ENCODE measurements around the gene SAMD11.
"Not testable (repeated sequence)": the region's sequence is repeated elsewhere in the genome, so short reads cannot be mapped to it uniquely, and the experiment has no call there.

Gene SAMD11, protein sequence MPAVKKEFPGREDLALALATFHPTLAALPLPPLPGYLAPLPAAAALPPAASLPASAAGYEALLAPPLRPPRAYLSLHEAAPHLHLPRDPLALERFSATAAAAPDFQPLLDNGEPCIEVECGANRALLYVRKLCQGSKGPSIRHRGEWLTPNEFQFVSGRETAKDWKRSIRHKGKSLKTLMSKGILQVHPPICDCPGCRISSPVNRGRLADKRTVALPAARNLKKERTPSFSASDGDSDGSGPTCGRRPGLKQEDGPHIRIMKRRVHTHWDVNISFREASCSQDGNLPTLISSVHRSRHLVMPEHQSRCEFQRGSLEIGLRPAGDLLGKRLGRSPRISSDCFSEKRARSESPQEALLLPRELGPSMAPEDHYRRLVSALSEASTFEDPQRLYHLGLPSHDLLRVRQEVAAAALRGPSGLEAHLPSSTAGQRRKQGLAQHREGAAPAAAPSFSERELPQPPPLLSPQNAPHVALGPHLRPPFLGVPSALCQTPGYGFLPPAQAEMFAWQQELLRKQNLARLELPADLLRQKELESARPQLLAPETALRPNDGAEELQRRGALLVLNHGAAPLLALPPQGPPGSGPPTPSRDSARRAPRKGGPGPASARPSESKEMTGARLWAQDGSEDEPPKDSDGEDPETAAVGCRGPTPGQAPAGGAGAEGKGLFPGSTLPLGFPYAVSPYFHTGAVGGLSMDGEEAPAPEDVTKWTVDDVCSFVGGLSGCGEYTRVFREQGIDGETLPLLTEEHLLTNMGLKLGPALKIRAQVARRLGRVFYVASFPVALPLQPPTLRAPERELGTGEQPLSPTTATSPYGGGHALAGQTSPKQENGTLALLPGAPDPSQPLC

DNA sequence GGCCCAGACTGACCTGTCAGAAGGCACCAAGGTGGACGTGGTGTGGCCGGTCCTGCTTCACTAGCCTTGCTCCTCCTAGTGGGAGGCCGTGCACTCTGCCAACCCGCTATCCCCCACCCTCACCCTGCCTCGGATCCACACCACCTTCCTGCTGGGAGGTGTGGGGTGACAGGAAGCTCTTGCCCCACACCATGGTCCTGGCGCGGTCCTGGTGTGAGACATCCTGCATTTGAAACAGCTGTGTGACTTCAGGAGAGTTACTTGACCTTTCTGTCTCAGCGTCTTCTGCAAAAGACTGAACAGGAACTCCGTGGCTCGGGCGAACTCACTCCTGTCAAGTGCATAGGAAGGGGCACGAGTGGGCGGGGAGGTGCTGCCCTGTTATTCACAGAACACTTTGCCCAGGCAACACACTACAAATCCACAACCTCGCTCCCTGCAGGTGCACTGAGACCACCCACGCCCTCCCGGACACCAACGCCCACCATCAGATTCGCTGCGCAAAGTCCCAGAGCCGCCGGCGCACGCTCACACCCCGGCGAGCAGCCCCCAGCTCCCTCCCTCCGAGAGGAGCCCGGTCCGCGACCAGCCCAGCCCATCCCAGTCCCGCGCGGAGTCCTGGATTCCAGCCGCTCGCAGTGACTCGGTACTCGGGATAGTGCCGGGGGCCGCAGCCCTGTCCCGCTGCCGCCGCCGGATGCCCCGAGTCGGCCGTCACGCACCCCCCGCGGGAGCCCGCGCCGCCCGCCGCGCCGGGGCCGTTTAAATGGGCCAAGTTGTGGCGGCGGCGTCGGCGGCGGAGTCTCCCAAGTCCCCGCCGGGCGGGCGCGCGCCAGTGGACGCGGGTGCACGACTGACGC is at the start of gene SAMD11:
Gene SAMD11 (plus strand): TSS at position 793 of the 860 bp plus-strand sequence. CDS start 509 bp downstream, outside the sequence.
- peak; percentile 42 to 50 for DNase-seq

DNA sequence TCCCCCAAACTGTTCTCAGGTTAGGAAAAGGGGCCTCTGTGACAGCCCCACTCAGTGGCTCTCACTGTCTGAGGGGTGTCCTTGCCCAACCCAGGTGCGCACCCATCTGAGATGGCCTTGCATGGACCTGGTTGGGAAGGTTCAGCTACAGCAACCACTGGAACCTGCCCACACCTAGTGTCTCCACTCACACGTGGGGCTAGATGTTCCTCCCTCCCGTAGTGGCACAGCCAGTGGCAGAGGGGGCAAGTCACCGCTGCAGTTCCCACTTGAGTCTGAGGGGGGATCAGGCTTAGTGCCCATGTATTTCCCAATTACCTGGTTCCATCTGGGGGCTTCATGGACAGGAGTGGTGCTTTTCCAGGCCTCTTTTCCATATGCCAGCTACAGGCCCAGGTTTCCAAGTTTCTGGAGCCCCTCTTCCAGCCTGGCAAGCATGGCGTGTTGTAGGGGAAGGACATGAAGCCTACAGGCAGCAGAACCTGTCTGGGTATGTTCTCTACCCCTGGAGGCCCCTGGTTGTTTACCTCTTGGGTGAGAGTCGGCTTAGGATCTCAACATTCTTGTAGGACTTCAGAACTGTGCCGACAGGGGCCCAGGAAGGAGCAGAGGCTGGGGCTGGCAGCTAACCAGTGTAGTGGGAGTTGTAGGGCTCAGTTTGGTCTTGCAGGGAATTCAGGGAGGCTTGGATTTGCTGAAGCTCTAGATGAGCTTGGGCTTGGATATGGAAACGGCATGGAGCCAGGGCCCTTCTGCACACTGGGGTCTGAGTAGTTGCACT is 47.1 kb upstream of the SAMD11 start:
- not testable (repeated sequence) for DNase-seq

DNA sequence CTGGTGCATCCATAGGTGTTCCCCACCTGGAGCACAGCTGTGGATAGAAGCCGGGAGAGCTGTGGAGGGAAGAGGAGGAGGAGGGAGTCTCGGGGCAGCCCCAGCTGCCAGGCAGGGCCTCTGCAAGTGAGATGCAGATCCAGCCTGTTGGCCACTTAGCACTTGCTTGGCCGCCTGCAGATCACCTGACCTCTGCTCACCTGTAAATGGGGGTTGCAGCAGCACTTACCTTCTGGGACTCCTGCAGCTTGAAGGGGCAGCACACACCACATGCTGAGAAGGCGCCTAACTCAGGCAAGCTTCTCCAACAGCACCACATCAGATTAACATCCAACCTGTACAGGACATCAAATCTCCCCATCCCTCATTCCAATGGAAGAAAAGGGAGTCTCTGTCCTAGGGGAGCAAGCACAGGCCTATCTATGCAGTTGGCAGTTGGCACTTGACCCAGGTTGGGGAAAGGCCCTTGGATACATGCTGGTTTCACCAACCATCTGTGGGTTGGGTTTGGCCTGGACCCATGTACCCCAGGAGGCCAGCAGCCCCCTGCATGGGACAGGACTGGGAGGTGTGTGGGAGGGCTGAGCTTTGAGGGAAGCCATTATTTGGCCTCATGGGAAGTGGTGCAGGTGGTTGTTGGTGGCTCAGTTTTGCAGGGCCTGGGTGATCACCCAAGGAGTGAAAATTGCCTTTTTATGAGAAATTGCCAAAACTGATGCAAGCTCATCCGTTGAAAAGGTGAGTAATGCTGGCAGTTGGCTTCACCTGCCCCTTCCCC is 46.3 kb upstream of the SAMD11 start:
- not testable (repeated sequence) for DNase-seq

DNA sequence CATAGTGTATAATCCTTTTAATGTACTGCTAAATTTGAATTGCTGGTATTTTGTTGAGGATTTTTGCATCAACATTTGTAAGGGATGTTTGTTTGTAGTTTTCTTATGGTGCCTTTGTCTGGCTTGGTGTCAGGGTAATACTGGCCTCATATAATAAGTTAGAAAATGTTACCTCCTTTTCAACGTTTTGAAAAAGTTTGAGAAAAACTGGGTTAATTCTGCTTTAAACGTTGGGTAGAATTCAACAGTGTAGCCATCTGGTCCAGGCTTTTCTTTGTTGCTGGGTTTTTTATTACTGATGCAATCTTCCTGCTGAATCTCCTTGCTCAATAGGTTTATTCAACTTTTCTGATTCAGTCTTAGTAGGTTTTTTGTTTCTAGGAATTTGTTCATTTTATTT is 43.2 kb upstream of the SAMD11 start:
- not testable (repeated sequence) for DNase-seq

DNA sequence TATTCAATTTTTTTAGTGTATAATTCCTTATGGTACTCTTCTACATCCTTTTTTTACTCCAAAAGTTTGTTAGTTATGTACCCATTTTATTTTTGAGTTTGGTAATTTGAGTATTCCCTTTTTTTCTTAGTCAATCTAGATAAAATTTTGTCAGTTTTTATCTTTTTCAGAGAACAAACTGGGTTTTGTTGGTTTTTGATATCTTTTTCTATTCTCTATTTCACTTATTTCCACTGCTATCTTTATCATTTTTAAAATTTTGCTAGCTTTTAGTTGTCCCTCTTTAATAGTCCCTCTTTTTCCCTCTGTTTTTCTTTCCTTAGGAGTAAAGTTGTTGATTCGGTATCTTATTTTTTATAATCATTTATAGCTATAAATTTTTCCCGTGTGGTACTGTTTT is 42.8 kb upstream of the SAMD11 start:
- not testable (repeated sequence) for DNase-seq

DNA sequence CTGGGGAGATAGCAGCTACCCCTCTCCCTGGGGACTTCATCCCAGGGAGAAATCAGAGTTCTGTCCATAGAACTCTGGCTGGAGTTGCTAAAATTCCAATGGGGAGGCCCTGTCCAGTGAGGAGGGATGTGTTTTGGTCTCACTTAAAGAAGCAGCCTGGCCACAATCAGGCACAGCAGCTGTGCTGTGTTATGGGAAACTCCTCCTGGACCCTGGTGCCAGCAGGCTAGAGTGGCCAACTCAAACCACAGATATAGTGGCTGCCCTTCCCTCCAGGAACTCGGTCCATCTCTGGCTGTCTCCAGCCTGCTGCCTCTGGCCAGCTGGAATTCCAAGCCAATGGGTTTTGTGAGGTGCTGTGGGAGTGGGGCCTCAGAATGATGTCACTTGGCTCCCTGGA is 37.4 kb upstream of the SAMD11 start:
- DNase-seq = no peak

DNA sequence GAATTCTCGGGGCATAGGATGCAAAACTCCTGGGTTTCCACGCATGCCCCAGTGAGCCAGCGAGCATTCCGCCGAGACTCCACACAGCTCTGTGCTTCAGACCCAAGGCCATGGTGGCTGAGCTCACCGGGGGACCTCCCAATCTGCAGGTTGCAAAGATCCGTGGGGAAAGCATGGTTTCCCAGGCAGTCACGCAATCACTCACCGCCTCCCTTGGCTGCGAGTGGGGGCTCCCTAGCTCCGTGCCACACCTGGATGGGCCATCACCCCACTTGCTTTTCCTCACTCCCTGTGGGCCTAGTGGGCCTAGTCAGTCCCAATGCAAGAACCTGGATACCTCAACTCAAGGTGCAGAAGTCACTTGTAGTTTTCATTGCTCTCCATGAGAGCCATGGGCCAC is 37.0 kb upstream of the SAMD11 start:
- no peak for DNase-seq

DNA sequence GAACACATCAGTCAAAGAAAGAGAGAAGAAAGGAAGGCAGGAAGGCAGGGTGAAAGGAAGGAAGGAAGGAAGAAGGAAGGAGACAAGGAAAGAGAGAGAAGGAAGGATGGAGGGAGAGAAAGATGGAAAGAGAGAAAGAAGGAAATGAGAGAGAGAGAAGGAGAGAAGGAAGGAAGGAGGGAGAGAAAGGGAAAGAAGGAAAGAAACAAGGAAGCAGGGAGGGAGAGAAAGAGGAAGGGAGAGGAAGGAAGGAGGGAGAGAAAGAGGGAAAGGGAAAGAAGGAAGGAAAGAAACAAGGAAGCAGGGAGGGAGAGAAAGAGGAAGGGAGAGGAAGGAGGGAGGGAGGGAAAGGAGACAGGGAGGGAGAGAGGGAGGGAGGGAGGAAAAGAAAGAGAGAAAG is 35.4 kb upstream of the SAMD11 start:
- no peak for DNase-seq

DNA sequence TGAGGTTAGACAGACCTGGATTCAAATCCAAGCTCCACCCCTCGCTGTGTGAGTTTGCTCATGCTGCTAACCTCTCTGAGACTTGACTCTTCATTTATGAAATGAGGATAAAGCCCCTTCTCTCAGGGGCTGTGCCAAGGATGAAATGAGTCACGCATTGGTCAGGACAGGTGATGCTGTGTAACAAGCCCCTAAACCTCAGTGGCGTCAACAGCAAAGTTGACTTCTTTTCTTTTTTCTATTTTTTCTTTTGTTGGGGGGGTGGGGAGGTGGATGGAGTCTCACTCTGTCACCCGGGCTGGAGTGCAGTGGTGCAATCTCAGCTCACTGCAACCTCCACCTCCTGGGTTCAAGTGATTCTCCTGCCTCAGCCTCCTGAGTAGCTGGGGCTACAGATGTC is 33.9 kb upstream of the SAMD11 start:
- not testable (repeated sequence) for DNase-seq

DNA sequence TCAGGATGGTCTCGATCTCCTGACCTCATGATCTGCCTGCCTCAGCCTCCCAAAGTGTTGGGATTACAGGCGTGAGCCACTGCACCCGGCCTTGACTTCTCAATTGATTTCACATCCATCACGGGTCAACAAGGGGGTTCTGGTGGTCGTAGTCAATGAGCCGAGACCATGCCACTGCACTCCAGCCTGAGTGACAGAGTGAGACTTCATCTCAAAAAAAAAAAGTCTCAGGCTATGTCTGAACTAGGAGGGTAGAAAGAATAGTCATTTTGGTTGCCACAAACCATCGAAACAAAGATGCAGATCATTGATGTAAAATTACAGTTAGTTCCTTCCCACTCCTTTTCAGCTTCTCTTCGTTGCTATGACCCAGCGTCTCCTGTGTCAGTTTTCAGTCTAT is 33.5 kb upstream of the SAMD11 start:
- not testable (repeated sequence) for DNase-seq

DNA sequence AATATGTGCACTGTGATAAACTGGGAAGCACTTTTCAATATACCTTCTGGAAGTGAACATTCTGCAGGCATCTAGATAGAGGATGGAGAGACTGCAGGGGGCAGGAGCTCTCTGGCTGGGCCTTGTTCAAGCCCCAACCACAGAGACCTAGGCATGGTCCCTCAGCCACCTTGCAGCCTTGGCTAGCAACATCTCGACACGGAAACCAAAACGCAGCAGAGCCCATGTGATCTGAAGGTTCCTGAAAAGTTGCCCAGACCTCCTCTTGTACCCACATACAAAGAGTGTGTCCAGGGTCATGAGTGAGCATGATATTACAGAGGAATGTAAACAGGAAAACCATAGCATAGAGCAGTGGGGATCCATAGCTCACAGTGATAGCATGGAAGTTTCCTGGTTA is 33.1 kb upstream of the SAMD11 start:
- no peak for DNase-seq

DNA sequence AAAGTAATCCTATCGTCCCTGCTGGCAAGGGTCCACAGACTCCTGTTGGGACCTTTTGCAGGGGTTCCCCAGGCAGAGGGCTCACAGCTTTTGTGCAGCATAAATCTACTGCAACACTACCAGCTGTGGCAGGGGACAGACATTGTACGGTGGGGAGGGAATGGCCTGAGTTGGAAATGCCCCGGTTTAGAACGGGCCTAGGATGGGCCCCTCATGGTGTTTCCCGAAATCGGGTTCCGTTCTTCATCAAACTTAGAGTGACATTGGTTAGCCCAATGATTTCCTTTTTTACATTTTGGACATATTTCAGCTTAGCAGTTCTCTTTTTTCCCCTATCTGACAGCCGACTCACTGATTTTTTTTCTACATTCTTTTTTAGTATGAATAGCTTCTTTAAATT is 26.5 kb upstream of the SAMD11 start:
- DNase-seq = peak; percentile 28 to 39

DNA sequence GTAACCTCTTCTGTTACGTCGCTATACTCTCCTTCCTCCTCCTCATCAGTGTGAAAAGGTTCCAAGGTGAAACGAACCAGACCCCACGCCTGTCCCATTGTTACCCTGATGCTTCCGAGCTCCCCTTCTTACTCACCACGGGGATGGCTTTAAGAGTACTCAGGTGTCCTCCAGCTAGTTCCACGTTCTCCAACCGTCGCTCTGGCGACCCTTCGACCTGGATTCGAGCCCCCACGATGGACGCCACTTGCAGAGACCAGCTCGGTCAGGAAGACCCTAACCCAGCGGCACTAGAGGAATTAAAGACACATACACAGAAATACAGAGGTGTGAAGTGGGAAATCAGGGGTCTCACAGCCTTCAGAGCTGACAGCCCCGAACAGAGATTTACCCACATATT is 25.8 kb upstream of the SAMD11 start:
- not testable (repeated sequence) for DNase-seq

DNA sequence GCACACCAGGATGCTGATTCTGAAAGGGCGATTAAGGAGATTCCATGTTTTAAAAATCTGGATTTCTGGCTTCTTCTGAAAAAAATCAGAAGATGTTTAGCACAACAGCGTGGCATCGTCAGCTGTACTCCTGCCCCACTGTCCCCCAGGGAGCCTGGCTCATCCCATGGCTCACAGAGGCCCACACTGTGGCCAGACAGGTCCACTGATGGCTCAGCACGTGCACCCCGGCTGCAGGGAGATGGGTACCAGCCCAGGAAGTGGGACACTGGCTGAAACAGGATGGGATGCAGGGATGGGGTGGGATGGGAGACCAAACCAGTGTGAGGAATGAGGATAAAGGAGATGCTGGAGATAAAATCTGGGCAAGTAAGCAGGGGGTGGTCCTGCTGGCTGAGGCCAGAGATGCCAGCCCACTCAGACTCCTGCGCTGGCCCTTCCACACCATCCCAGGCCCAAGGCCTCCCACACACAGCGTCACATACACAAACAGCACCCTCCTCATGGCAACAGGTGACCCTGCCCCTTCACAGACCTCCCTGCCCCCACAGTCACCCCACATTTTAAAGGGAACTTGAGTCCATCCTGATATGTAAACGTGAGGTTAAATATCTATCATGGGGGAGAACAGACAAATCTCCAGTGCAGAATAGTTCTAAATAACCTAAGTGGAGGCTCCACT is 23.9 kb upstream of the SAMD11 start:
- DNase-seq = no peak

DNA sequence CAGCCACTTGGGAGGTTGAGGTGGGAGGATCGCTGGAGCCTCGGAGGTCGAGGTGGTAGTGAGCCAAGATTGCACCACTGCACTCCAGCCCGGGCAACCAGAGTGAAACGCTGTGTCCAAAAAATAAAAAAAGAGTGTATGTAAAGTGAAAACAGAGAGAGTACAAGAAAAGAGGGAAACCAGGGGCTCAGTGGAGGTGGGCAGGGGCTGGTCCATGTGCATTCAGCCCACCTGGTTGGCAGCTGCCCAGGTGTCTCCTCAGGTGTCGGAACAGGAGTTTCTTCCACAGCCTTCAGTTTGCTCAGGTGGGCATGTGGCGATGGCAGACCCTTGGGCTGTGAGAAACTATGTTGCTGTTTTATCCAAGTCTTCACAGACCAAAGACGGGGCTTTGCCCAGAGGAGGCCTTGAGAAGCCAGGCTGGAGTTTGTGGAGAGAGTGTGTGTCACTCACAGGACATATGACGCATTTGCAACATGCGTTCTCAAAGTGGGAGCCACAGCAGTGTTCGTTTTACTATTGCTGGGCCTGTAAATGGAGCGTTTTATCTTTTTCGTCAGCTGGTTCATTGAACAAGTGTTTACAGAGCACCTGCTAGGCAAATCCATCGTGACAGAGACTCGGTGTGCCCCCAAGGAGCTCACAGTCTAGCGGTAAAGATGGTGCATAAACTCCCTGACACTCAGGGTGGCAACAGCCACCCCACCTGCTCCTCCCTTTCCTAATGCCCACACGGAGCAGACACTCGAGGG is 22.4 kb upstream of the SAMD11 start:
- no peak for DNase-seq

DNA sequence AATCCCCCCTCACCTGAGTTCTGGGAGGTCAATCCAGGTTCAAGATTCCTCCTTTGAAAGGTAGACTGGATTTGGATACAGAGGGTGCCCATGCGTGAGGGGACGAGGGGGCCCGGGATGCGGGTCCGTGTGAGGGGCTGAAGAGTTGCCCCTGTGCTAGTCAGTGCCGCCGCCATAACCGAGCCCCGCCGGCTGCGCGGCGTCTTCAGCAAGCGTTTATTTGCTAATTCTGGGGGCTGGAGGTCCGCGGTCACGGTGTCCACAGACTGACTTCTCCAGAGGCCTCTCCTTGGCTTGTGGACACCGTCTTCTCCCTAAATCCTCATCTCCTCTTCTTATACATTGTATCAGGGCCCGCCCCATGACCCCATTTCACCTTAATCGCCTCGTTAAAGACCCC is 20.9 kb upstream of the SAMD11 start:
- DNase-seq = no peak

DNA sequence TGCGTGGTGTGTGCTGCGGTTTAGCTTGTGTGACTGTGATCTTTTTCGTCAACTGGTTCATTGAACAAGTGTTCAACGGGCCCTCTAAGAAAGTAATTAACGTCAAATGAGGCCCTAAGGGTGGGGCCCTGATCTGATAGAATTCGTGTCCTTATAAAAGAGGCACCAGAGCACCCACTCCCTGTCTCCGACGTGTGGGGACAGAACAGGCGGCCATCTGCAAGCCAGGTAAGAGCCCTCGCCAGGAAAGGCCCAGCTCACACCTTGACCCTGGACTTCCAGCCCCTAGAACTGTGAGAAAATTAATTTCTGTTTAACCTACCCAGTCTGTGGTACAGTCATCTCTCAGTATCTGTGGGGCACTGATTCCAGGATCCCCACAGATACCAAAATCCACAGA is 20.4 kb upstream of the SAMD11 start:
- no peak for DNase-seq

DNA sequence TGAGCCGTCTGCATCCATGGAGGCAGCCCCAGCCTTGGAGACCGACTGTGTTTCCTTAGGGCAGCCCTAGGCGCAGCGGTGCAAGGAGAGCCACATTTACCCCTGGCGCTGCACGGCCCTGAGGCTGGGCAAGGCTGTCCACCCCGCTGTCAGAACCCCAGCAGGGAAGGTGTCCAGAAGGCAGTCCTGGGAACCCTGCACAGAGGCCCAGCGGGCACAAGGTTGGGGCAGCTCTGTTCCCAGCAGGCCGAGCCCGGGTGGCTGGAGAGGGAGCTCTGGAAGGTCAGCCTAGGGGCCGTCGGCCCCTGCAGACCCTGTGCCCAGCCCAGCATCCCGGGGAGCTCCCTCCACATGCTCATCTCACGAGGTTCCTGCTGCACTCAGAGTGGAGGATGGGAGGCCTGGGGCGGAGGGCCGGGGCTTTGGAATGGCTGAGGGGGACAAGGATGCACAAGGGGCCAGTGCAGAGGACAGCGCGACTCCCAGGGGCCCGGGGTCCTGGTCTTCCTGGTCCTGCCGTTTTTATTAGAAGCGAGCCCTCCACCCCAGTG is 19.9 kb upstream of the SAMD11 start:
- DNase-seq = no peak

DNA sequence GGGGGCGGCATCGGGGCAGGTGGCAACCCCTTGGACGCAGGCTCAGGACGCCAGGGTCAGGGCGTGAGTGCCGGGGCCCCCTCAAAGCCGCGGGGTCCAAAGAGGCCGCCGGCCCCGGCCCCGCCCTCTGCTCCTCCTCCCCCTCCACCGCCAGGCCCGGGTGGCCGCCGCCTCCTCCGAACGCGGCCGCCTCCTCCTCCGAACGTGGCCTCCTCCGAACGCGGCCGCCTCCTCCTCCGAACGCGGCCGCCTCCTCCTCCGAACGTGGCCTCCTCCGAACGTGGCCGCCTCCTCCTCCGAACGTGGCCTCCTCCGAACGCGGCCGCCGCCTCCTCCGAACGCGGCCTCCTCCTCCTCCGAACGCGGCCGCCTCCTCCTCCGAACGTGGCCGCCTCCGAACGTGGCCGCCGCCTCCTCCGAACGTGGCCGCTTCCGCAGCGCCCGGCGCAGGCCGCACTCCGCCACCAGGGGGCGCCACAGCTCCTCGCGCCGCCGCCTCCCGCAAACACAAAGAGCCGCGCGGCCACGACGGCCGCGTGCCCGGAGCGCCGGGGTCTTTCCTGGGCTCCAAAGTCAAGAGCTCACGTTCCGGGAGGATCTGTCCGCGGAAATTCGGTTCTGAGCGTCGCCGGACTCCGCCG is 19.3 kb upstream of the SAMD11 start:
- DNase-seq = peak; percentile 67 to 79
